ENCODE measurements around the gene RNF126. TPM values are rescaled to one million over a fixed set of nuclear protein-coding genes. Genes with fewer than 3 reads are reported as not detected.

The RNF126 gene
- total RNA-seq, 1 donor from 2014 or later: 40.8 TPM

DNA sequence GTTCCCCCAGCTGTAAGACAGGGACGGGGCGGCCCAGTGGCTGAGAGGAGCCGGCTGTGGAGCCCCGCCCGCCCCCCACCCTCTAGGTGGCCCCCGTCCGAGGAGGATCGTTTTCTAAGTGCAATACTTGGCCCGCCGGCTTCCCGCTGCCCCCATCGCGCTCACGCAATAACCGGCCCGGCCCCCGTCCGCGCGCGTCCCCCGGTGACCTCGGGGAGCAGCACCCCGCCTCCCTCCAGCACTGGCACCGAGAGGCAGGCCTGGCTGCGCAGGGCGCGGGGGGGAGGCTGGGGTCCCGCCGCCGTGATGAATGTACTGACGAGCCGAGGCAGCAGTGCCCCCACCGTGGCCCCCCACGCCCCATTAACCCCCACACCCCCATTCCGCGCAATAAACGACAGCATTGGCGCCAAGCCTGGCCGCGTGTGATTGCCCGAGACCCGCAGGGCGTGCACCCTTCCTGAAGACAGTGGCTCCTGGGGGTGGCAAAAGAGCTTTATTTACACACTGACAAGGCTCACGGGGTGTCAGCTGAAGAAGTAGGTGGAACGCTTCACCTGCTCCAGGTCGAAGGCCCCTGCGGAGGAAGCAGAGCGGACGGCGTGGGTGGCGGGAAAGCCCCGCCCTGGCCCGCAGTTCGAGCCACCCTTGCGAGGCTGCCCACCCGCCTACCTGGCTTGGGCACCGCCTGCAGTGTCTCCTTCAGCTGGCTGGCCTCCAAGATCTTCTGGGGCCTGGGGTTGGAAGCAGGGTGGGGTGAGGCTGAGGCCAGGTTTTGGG is 46.1 kb downstream of the RNF126 start:
- H3K4me1 Mint-ChIP-seq (ENCODE audit: unreplicated experiment): peaks cover 2% of the 10 kb centered on the region
- TF ChIP-seq, protein P1, sequence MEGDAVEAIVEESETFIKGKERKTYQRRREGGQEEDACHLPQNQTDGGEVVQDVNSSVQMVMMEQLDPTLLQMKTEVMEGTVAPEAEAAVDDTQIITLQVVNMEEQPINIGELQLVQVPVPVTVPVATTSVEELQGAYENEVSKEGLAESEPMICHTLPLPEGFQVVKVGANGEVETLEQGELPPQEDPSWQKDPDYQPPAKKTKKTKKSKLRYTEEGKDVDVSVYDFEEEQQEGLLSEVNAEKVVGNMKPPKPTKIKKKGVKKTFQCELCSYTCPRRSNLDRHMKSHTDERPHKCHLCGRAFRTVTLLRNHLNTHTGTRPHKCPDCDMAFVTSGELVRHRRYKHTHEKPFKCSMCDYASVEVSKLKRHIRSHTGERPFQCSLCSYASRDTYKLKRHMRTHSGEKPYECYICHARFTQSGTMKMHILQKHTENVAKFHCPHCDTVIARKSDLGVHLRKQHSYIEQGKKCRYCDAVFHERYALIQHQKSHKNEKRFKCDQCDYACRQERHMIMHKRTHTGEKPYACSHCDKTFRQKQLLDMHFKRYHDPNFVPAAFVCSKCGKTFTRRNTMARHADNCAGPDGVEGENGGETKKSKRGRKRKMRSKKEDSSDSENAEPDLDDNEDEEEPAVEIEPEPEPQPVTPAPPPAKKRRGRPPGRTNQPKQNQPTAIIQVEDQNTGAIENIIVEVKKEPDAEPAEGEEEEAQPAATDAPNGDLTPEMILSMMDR (IDR thresholded peaks at IDR 0.05): no peak
- no peak overlapping the region for H3K27ac Mint-ChIP-seq (ENCODE audit: unreplicated experiment)
- no peak for DNase-seq (ENCODE audit: extremely low spot score, unreplicated experiment)
- H3K4me3 Mint-ChIP-seq (ENCODE audit: unreplicated experiment): no peak overlapping the region
- peaks cover 23% of the 10 kb centered on the region for H3K36me3 Mint-ChIP-seq (ENCODE audit: unreplicated experiment)
- H3K27me3 Mint-ChIP-seq (ENCODE audit: unreplicated experiment): no peaks in the 10 kb centered on the region
- no peaks in the 10 kb centered on the region for H3K9me3 Mint-ChIP-seq (ENCODE audit: unreplicated experiment)

DNA sequence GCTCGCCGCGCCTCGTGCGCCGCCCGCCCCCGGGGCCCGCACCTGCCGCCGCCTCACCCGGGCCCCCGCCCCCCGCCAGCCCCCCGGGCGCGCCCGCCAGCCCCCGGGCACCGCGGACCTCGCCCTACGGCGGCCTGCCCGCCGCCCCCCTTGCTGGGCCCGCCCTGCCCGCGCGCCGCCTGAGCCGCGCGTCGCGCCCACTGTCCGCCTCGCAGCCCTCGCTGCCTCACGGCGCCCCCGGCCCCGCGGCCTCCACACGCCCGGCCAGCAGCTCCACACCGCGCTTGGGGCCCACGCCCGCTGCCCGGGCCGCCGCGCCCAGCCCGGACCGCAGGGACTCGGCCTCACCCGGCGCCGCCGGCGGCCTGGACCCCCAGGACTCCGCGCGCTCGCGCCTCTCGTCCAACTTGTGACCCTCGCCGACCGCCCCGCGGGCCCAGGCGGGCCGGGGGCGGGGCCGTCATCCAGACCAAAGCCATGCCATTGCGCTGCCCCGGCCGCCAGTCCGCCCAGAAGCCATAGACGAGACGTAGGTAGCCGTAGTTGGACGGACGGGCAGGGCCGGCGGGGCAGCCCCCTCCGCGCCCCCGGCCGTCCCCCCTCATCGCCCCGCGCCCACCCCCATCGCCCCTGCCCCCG is 46.8 kb downstream of the RNF126 start:
- Mint-ChIP-seq H3K4me1 (ENCODE audit: unreplicated experiment) (peaks cover 9% of the 10 kb centered on the region), H3K4me3 (ENCODE audit: unreplicated experiment) (no peak overlapping the region), H3K9me3 (ENCODE audit: unreplicated experiment) (no peaks in the 10 kb centered on the region), H3K36me3 (ENCODE audit: unreplicated experiment) (peaks cover 21% of the 10 kb centered on the region), H3K27ac (ENCODE audit: unreplicated experiment) (no peak overlapping the region), H3K27me3 (ENCODE audit: unreplicated experiment) (no peaks in the 10 kb centered on the region)
- no peak for DNase-seq (ENCODE audit: extremely low spot score, unreplicated experiment)
- TF ChIP-seq, protein P1 (IDR thresholded peaks at IDR 0.05): no peak

DNA sequence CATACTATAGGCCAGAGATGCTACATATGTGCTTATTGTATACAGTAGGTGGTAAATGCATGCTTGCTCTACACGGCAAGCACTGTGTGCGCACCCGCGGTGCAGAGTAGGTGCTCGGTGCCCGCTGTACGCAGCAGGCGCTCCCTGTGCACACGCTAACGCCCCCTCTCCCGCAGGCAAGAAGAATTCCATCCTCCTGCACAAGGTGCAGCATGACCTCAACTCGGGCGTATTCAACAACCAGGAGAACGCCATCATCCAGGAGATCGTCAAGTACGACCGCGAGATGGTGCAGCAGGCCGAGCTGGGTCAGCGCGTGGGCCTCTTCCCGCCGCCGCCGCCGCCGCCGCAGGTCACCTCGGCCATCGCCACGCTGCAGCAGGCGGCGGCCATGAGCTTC is 47.4 kb downstream of the RNF126 start:
- Mint-ChIP-seq H3K4me1 (ENCODE audit: unreplicated experiment) (peaks cover 14% of the 10 kb centered on the region), H3K36me3 (ENCODE audit: unreplicated experiment) (peaks cover 21% of the 10 kb centered on the region), H3K4me3 (ENCODE audit: unreplicated experiment) (no peak overlapping the region), H3K9me3 (ENCODE audit: unreplicated experiment) (no peaks in the 10 kb centered on the region), H3K27ac (ENCODE audit: unreplicated experiment) (no peak overlapping the region), H3K27me3 (ENCODE audit: unreplicated experiment) (no peaks in the 10 kb centered on the region)
- DNase-seq (ENCODE audit: extremely low spot score, unreplicated experiment): no peak
- TF ChIP-seq, protein P1 (IDR thresholded peaks at IDR 0.05): no peak

DNA sequence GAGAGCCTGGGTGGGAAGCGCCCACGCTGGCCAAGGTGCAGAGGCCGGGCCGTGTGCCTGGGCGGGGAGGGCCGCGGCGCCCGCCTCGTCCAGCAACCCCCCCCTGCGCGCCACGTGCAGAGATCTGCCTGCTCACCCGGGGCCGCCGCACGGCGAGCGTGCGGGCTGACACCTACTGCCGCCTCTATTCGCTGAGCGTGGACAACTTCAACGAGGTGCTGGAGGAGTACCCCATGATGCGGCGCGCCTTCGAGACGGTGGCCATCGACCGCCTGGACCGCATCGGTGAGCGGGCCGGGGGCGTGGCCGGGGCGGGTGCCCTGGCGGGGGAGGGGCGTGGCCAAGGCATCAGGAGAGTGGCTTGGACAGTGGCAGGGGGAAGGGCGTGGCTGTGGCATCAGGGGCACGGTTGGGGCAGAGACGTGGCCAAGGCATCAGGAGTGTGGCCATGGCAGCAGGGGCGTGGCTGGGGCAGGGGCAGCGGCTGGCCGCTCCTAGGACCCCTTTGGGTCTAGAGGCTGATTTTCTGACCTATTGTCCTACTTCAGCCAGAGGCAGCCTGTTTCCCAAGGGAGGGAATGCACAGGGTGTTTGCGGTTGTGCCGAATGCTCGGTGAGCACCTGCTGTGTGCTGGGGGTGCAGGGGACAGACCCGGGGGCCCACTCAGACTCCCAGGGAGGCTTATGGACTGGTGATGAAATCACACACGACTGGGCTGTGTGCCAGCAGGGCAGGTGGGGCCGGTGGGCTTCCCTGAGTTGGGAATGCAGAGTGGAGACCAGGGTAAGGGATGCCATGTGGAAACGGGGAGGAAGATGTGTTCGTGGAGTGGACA is 49.1 kb downstream of the RNF126 start:
- Mint-ChIP-seq H3K4me3 (ENCODE audit: unreplicated experiment) (no peak overlapping the region), H3K36me3 (ENCODE audit: unreplicated experiment) (peaks cover 20% of the 10 kb centered on the region), H3K27me3 (ENCODE audit: unreplicated experiment) (no peaks in the 10 kb centered on the region), H3K9me3 (ENCODE audit: unreplicated experiment) (no peaks in the 10 kb centered on the region), H3K27ac (ENCODE audit: unreplicated experiment) (no peak overlapping the region), H3K4me1 (ENCODE audit: unreplicated experiment) (peaks cover 24% of the 10 kb centered on the region)
- TF ChIP-seq, protein P1 (IDR thresholded peaks at IDR 0.05): no peak
- DNase-seq (ENCODE audit: extremely low spot score, unreplicated experiment): no peak
